Liver (tissue), 9 donors: ENCODE measurements around the gene ITGA8. TPM values are rescaled to one million over a fixed set of nuclear protein-coding genes. Genes with fewer than 3 reads are reported as not detected.

ENCODE experiments used
- DNase-seq: peaks from one replicate; pipeline ENCODE4 v3.0.0-alpha.2; 2017; ENCODE audit warnings: low spot score
- H3K27ac ChIP-seq, 2 donors: one replicate each; pipeline ENCODE4 v1.7.0; 2013; ENCODE audit warnings: inconsistent platforms in 2 of 2, low read length in 2 of 2, control low read depth in 1 of 2, low read depth in 1 of 2, mild to moderate bottlenecking in 1 of 2
- H3K27me3 ChIP-seq, 4 donors: one replicate each; pipeline versions ENCODE4 v1.6.1 to v1.7.0; 2013; ENCODE audit warnings: low read length in 3 of 4, inconsistent platforms in 1 of 4, mild to moderate bottlenecking in 1 of 4, moderate library complexity in 1 of 4; ENCODE audit not compliant: control insufficient read depth in 4 of 4, insufficient read depth in 4 of 4
- H3K36me3 ChIP-seq, 4 donors: one replicate each; pipeline versions ENCODE4 v1.6.1 to v1.7.0; 2013; ENCODE audit warnings: low read length in 3 of 4, mild to moderate bottlenecking in 3 of 4, low read depth in 1 of 4, moderate library complexity in 1 of 4; ENCODE audit not compliant: control insufficient read depth in 4 of 4, insufficient read depth in 3 of 4
- H3K4me1 ChIP-seq, 4 donors: one replicate each; pipeline versions ENCODE4 v1.6.1 to v1.7.0; 2013; ENCODE audit warnings: low read length in 3 of 4, mild to moderate bottlenecking in 3 of 4, moderate library complexity in 1 of 4; ENCODE audit not compliant: control insufficient read depth in 4 of 4, insufficient read depth in 4 of 4
- H3K4me3 ChIP-seq, 3 donors: one replicate each; pipeline versions ENCODE4 v1.6.1 to v1.7.0; 2013; ENCODE audit warnings: low read length in 3 of 3, control low read depth in 1 of 3, low read depth in 1 of 3, mild to moderate bottlenecking in 1 of 3
- H3K9ac ChIP-seq, 2 donors: one replicate each; pipeline ENCODE4 v1.7.0; 2013; ENCODE audit warnings: low read length in 2 of 2, mild to moderate bottlenecking in 2 of 2, moderate library complexity in 2 of 2, control low read depth in 1 of 2, low read depth in 1 of 2
- H3K9me3 ChIP-seq, 4 donors: one replicate each; pipeline versions ENCODE4 v1.6.1 to v1.7.0; 2013; ENCODE audit warnings: low read length in 3 of 4; ENCODE audit not compliant: control insufficient read depth in 4 of 4
- CTCF ChIP-seq: fragments of 150-350 bp; IDR thresholded peaks from 2 replicates; pipeline ENCODE4 v1.5.1; 2017; ENCODE audit warnings: improper control_type of control experiment, low read depth, low read length; ENCODE audit not compliant: missing input control
- FOXA1 ChIP-seq: IDR thresholded peaks from 2 replicates; pipeline ENCODE4 v1.6.1; 2016; ENCODE audit warnings: antibody characterized with exemption
- FOXA2 ChIP-seq: IDR thresholded peaks from 2 replicates; pipeline ENCODE4 v1.6.1; 2016; ENCODE audit warnings: antibody characterized with exemption
- GABPA ChIP-seq, 2 donors: IDR thresholded peaks in 1 of 2; conservative IDR thresholded peaks in 1 of 2; 2 replicates each; pipeline ENCODE4 v1.6.1; 2016; ENCODE audit warnings: antibody characterized with exemption in 2 of 2, mild to moderate bottlenecking in 1 of 2, moderate library complexity in 1 of 2
- JUND ChIP-seq, 2 donors: IDR thresholded peaks; 2 replicates each; pipeline ENCODE4 v1.6.1; 2016; ENCODE audit warnings: antibody characterized with exemption in 2 of 2
- MAX ChIP-seq: IDR thresholded peaks from 2 replicates; pipeline ENCODE4 v1.6.1; 2016; ENCODE audit warnings: antibody characterized with exemption
- NR2F2 ChIP-seq: IDR thresholded peaks from 2 replicates; pipeline ENCODE4 v1.6.1; 2016; ENCODE audit warnings: antibody characterized with exemption
- RAD21 ChIP-seq, 2 donors: IDR thresholded peaks; 2 replicates each; pipeline ENCODE4 v1.6.1; 2016; ENCODE audit warnings: antibody characterized with exemption in 2 of 2, mild to moderate bottlenecking in 2 of 2
- REST ChIP-seq: IDR thresholded peaks from 2 replicates; pipeline ENCODE4 v1.6.1; 2016; ENCODE audit warnings: antibody characterized with exemption, mild to moderate bottlenecking
- RXRA ChIP-seq, 2 donors: IDR thresholded peaks; 2 replicates each; pipeline ENCODE4 v1.6.1; 2017 to 2018; ENCODE audit warnings: antibody characterized with exemption in 2 of 2, mild to moderate bottlenecking in 1 of 2
- TAF1 ChIP-seq: conservative IDR thresholded peaks from 2 replicates; pipeline ENCODE4 v1.6.1; 2016; ENCODE audit warnings: antibody characterized with exemption, mild to moderate bottlenecking
- YY1 ChIP-seq: IDR thresholded peaks from 2 replicates; pipeline ENCODE4 v1.6.1; 2016; ENCODE audit warnings: antibody characterized with exemption, mild to moderate bottlenecking
- ZBTB33 ChIP-seq: IDR thresholded peaks from 2 replicates; pipeline ENCODE4 v1.6.1; 2016; ENCODE audit warnings: antibody characterized with exemption
- WGBS: extraction: QIAGEN DNeasy Blood & Tissue Kit; methylation state at CpG from one replicate; pipeline ENCODE4 v1.1.7; 2013; 5-methylcytosine and 5-hydroxymethylcytosine counted together
- polyA plus RNA-seq, 2 donors: library from polyadenylated mRNA; stranded (reverse) in 1 of 2; unstranded in 1 of 2; fragments of 200-250 nt in 1 of 2; fragments of >200 nt in 1 of 2; fragmentation: Nextera tagmentation in 1 of 2; extraction: Ambion mirVana in 1 of 2; gene quantifications; one replicate each; pipeline versions ENCODE4 v1.2.1 to v1.2.3, GENCODE V29; 2013 to 2015
- total RNA-seq, 2 donors: library from RNA; depleted of rRNA; stranded (reverse); fragments of >200 nt; gene quantifications; one replicate each; pipeline ENCODE4 v1.2.3, GENCODE V29; 2014
- donor health status: healthy.
- donor health status: healthy.
- donor health status: healthy.
- donor health status: healthy.
- donor health status: healthy.

Gene ITGA8
- total and polyA plus RNA-seq, 4 donors = 0.06 to 1.0 (median 0.60) TPM

- Histone ChIP-seq H3K9me3 (no peaks in the 10 kb centered on the region), H3K4me1 (no peaks in the 10 kb centered on the region), H3K9ac (no peak overlapping the region), H3K27me3 (peaks cover 0 to 2% (median 0%) of the 10 kb centered on the region in 4 donors), H3K4me3 (no peak overlapping the region), H3K27ac (no peak overlapping the region), H3K36me3 (no peaks in the 10 kb centered on the region)
- 81% methylated on average over 4 of the region's 4 CpGs for WGBS
- no peak for TF ChIP-seq MAX
- no peak for TF ChIP-seq FOXA2
- no peak for TF ChIP-seq TAF1
- no peak for TF ChIP-seq REST
- no peak for TF ChIP-seq GABPA (IDR thresholded peaks at IDR 0.05 in 1 of 2, conservative IDR thresholded peaks at IDR 0.05 in 1 of 2)
- no peak for TF ChIP-seq ZBTB33
- TF ChIP-seq YY1 = no peak
- no peak for TF ChIP-seq CTCF
- no peak for DNase-seq
Measured at GRCh38 chr10:15703944-15704580, 15.7 kb downstream of the ITGA8 start.

- H3K9me3 ChIP-seq = no peaks in the 10 kb centered on the region
- no peak overlapping the region for H3K27ac ChIP-seq
- H3K4me1 ChIP-seq = no peaks in the 10 kb centered on the region
- no peaks in the 10 kb centered on the region for H3K36me3 ChIP-seq
- peaks cover 0 to 2% (median 0%) of the 10 kb centered on the region in 4 donors for H3K27me3 ChIP-seq
- WGBS = 66% methylated on average over 4 of the region's 4 CpGs
- H3K4me3 ChIP-seq = no peak overlapping the region
- H3K9ac ChIP-seq = no peak overlapping the region
- no peak for DNase-seq
- no peak for TF ChIP-seq CTCF
- TF ChIP-seq NR2F2 = no peak
- TF ChIP-seq ZBTB33 = no peak
- TF ChIP-seq RAD21 (IDR thresholded peaks at IDR 0.05) = no peak
- TF ChIP-seq JUND (IDR thresholded peaks at IDR 0.05) = no peak
- no peak for TF ChIP-seq TAF1
- TF ChIP-seq REST = no peak
- TF ChIP-seq RXRA (IDR thresholded peaks at IDR 0.05) = no peak
- no peak for TF ChIP-seq FOXA1
- TF ChIP-seq YY1 = no peak
Measured at GRCh38 chr10:15703151-15703880, 16.4 kb downstream of the ITGA8 start.
